GM12878 (cell line): ENCODE data around the gene NUBP1. TPM values are rescaled to one million over a fixed set of nuclear protein-coding genes. Genes with fewer than 3 reads are reported as not detected.
"Not testable (repeated sequence)": the region's sequence is repeated elsewhere in the genome, so short reads cannot be mapped to it uniquely, and the experiment has no call there.

Experiments
- ATAC-seq: fragments of 200-7000 bp; cut with Tn5 transposase; 3 replicates; pipeline ENCODE4 v1.9.1; 2020; ENCODE audit warnings: mild to moderate bottlenecking, moderate library complexity
- BruUV-seq: library from RNA; stranded (reverse); fragments of 400-500 nt; replicated peaks from 2 replicates; lab custom pipeline; 2021; lab: Mats Ljungman, UMichigan
- CTCF ChIA-PET: fragments of 300-600 bp; sonication (Branson Sonifier 250); formaldehyde crosslinking; extraction: SDS; loops from one replicate; lab custom pipeline; 2021; ENCODE audit warnings: inconsistent platforms; lab: Yijun Ruan, JAX
- POLR2A ChIA-PET: fragments of 350-600 bp; formaldehyde crosslinking; extraction: SDS; loops from one replicate; lab custom pipeline; 2021; ENCODE audit warnings: inconsistent platforms; lab: Charles Lee
- RAD21 ChIA-PET: fragments of 300-600 bp; sonication (Branson Sonifier 250); formaldehyde crosslinking; loops from one replicate; lab custom pipeline; 2023; ENCODE audit warnings: antibody characterized with exemption; ENCODE audit not compliant: unreplicated experiment; lab: Charles Lee
- SMC1A ChIA-PET: fragments of 300-600 bp; sonication (Branson Sonifier 250); formaldehyde crosslinking; loops from one replicate; lab custom pipeline; 2023; ENCODE audit not compliant: unreplicated experiment, uncharacterized antibody; lab: Charles Lee
- DNase-seq: peaks from one replicate; pipeline ENCODE4 v3.0.0-alpha.2; 2011; ENCODE audit warnings: low read depth, low spot score
- FAIRE-seq: peaks from 3 replicates; lab custom pipeline; 2011; peaks lifted over from hg19 to GRCh38; lab: Jason Lieb, UNC
- H2AFZ ChIP-seq: 2 replicates; pipeline ENCODE4 v1.6.0; 2011; ENCODE audit warnings: low read depth, low read length, control low read depth; ENCODE audit not compliant: control insufficient read depth
- H3K27ac ChIP-seq: 2 replicates; pipeline ENCODE4 v1.5.1; 2011; ENCODE audit warnings: control low read depth; ENCODE audit not compliant: control insufficient read depth, insufficient read depth
- H3K27me3 ChIP-seq, 2 experiments: replicated peaks in 1 of 2; 2 replicates each; pipeline versions ENCODE4 v1.6.0 to v1.6.1; 2011; ENCODE audit warnings: low read length in 1 of 2; ENCODE audit not compliant: control insufficient read depth in 2 of 2, insufficient read depth in 2 of 2
- H3K36me3 ChIP-seq, 2 experiments: 2 replicates each; pipeline ENCODE4 v1.5.1; 2011; ENCODE audit warnings: low read length in 1 of 2; ENCODE audit not compliant: control insufficient read depth in 2 of 2, insufficient read depth in 2 of 2
- H3K4me1 ChIP-seq: 2 replicates; pipeline ENCODE4 v1.6.1; 2011; ENCODE audit warnings: mild to moderate bottlenecking, low read length, moderate library complexity, mixed read lengths; ENCODE audit not compliant: control insufficient read depth, insufficient read depth
- H3K4me2 ChIP-seq: 2 replicates; pipeline ENCODE4 v1.6.0; 2011; ENCODE audit warnings: control low read depth; ENCODE audit not compliant: control insufficient read depth, insufficient read depth
- H3K4me3 ChIP-seq: fragments of 200-600 bp; sonication (generic); 2 replicates; pipeline ENCODE4 v1.5.1; 2016
- H3K79me2 ChIP-seq: 2 replicates; pipeline ENCODE4 v1.6.0; 2011; ENCODE audit warnings: low read length; ENCODE audit not compliant: control insufficient read depth, insufficient read depth
- H3K9ac ChIP-seq: 2 replicates; pipeline ENCODE4 v1.8.0; 2011; ENCODE audit warnings: low read length, control low read depth, mixed read lengths; ENCODE audit not compliant: control insufficient read depth, insufficient read depth
- H3K9me3 ChIP-seq: replicated peaks from 3 replicates; pipeline ENCODE4 v1.5.1; 2011; ENCODE audit warnings: mild to moderate bottlenecking, low read length; ENCODE audit not compliant: control insufficient read depth, insufficient read depth
- H4K20me1 ChIP-seq: 2 replicates; pipeline ENCODE4 v1.6.0; 2011; ENCODE audit not compliant: control insufficient read depth, insufficient read depth
- CBFB ChIP-seq: IDR thresholded peaks from 2 replicates; pipeline ENCODE4 v1.6.1; 2016; ENCODE audit warnings: antibody characterized with exemption, low read depth
- ETV6 ChIP-seq, 2 experiments: fragments of 450-650 bp in 1 of 2; IDR thresholded peaks in 1 of 2; conservative IDR thresholded peaks in 1 of 2; 2 replicates each; pipeline ENCODE4 v1.6.1; 2014; ENCODE audit warnings: antibody characterized with exemption in 1 of 2, borderline replicate concordance in 1 of 2, low read depth in 1 of 2, mild to moderate bottlenecking in 1 of 2, moderate library complexity in 1 of 2
- HCFC1 ChIP-seq: fragments of 150-350 bp; IDR thresholded peaks from 2 replicates; pipeline ENCODE4 v1.6.1; 2014; ENCODE audit warnings: low read length
- MTA3 ChIP-seq: IDR thresholded peaks from 2 replicates; pipeline ENCODE4 v1.6.1; 2012; ENCODE audit warnings: low read length, inconsistent platforms, borderline replicate concordance
- NR2C1 ChIP-seq: fragments of 450-650 bp; IDR thresholded peaks from 2 replicates; pipeline ENCODE4 v1.6.1; 2017; ENCODE audit warnings: antibody characterized with exemption, mild to moderate bottlenecking, moderate library complexity
- RBBP5 ChIP-seq: fragments of 200-600 bp; sonication (generic); conservative IDR thresholded peaks from 2 replicates; pipeline ENCODE4 v1.6.1; 2016
- ZNF207 ChIP-seq: fragments of 450-650 bp; IDR thresholded peaks from 2 replicates; pipeline ENCODE4 v1.6.1; 2014; ENCODE audit warnings: antibody characterized with exemption, mild to moderate bottlenecking, borderline replicate concordance
- ZNF24 ChIP-seq: fragments of 450-650 bp; IDR thresholded peaks from 2 replicates; pipeline ENCODE4 v1.6.1; 2017; ENCODE audit warnings: antibody characterized with exemption, mild to moderate bottlenecking
- ZNF622 ChIP-seq: fragments of 450-650 bp; IDR thresholded peaks from 2 replicates; pipeline ENCODE4 v1.6.1; 2017; ENCODE audit warnings: mild to moderate bottlenecking, inconsistent platforms
- WGBS: methylation state at CpG from one replicate; pipeline ENCODE4 v1.1.6; 2016; ENCODE audit warnings: low lambda C conversion rate; ENCODE audit not compliant: insufficient replicate concordance, insufficient coverage; ENCODE audit errors: missing lambda C conversion rate; 5-methylcytosine and 5-hydroxymethylcytosine counted together
- in situ Hi-C: fragments of 300-500 bp; cut with MboI; formaldehyde crosslinking; loops from 9 replicates; pipeline ENCODE4 v1.14.3; 2018; ENCODE audit warnings: mixed read lengths
- intact Hi-C: fragments of 100-400 bp; cut with micrococcal nuclease; formaldehyde crosslinking; loops from one replicate; pipeline ENCODE4 v1.14.2; 2022; ENCODE audit not compliant: unreplicated experiment
- polyA plus RNA-seq, 11 experiments: library from polyadenylated mRNA; depleted of rRNA in 4 of 11; unstranded in 6 of 11; stranded (reverse) in 5 of 11; fragments of >200 nt; fragmentation: Nextera tagmentation in 4 of 11; fragmentation: Illumina TruSeq in 1 of 11; extraction: Ambion mirVana in 4 of 11; extraction: Trizol in 1 of 11; gene quantifications; 1 replicate in 1 of 11; 2 replicates in 10 of 11; pipeline versions ENCODE4 v1.2.1 to v1.2.3, GENCODE V29; 2011 to 2016; ENCODE audit warnings: inconsistent platforms in 2 of 11, missing spikeins in 2 of 11, low read depth in 1 of 11
- total RNA-seq, 4 experiments: library from RNA; depleted of rRNA in 3 of 4; stranded (reverse); fragments of >200 nt in 3 of 4; fragmentation: Illumina TruSeq in 1 of 4; extraction: Trizol in 1 of 4; gene quantifications; 2 replicates each; pipeline versions ENCODE4 v1.2.1 to v1.2.3, GENCODE V29; 2013 to 2021
- TF ChIP-seq, protein P1 (sequence below): IDR thresholded peaks from 2 replicates; pipeline ENCODE4 v1.6.1; 2012; ENCODE audit warnings: low read depth, low read length, improper control_type of control experiment
- TF ChIP-seq, protein P2 (sequence below): fragments of 450-650 bp; IDR thresholded peaks from 2 replicates; pipeline ENCODE4 v1.6.1; 2017; ENCODE audit warnings: mild to moderate bottlenecking, moderate library complexity

The NUBP1 gene
- total and polyA plus RNA-seq, 10 of the 15 experiments (the other 5 are each of a cell fraction or from before 2014, with no cell fraction given) = 31.0 to 74.9 (median 58.3) TPM

DNA sequence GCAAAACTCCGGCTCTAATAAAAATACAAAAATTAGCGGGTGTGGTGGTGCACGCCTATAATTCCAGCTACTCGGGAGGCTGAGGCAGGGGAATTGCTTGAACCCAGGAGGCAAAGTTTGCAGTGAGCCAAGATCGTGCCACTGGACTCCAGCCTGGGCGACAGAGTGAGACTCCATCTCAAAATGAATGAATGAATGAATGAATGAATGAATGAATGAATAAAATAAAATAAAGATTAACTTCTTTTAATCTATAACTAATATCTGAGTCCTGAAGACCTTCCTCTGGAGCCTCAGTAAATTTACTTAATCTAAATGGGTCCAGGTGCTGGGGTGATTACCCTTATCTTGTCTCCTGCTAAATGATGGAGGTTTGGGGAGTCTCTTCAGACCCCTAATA lies 36.3 kb downstream of the NUBP1 start:
- H3K4me2 ChIP-seq, H3K27ac ChIP-seq, H2AFZ ChIP-seq, H3K9me3 ChIP-seq, BruUV-seq, H3K79me2 ChIP-seq, intact Hi-C loops, H3K36me3 ChIP-seq, FAIRE-seq, H3K27me3 ChIP-seq, H4K20me1 ChIP-seq, DNase-seq, in situ Hi-C loops, ATAC-seq, H3K9ac ChIP-seq, H3K4me3 ChIP-seq: not testable (repeated sequence)
- peaks cover 26% of the 10 kb centered on the region for H3K4me1 ChIP-seq
- SMC1A ChIA-PET = interaction anchor here (0.6 to 2.8 kb wide), 8 partner anchors 24 to 134 kb away, joined by 3 to 12 read pairs (median 5); no protein-coding TSS in a partner anchor
- RAD21 ChIA-PET = interaction anchor here (1.1 to 3.6 kb wide), 9 partner anchors 19 to 111 kb away, joined by 3 to 15 read pairs (median 4); partner anchors contain the start of genes CIITA and TVP23A
- WGBS = 99% methylated on average over 6 of the region's 6 CpGs
- CTCF ChIA-PET = interaction anchor here (0.7 to 1.7 kb wide), 2 partner anchors 96 to 98 kb away, joined by 3 to 5 read pairs; no protein-coding TSS in a partner anchor
- POLR2A ChIA-PET = interaction anchor here (0.8 to 1.6 kb wide), 4 partner anchors 23 to 112 kb away, joined by 3 to 6 read pairs (median 4); no protein-coding TSS in a partner anchor
- TF ChIP-seq ZNF24 = peak; percentile 97

DNA sequence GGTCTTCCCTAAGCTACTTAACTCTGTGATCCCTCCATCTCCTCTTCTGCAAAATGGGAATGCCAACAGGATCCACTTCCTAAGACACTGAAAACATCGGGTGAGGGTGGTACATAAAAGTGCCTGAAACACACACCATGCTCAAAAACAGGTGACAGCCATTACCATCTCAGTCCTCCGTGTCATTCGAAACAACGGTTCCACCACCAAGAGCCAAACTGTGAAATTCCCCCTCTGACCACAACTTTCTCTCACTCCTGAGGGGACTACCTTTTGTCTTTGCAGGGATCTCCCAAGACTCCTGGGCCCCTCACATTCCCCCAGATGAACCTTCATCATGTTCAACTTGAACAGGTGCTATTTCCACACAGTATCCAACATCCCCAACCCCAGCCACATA lies 37.0 kb downstream of the NUBP1 start:
- peak; percentile 82 for FAIRE-seq
- no peaks in the 10 kb centered on the region for H3K27me3 ChIP-seq
- H3K9me3 ChIP-seq = no peaks in the 10 kb centered on the region
- no peak overlapping the region for H3K4me3 ChIP-seq
- ChIA-PET CTCF (interaction anchor here (1.7 kb wide), 1 partner anchor 95 kb away, joined by 5 read pairs; no protein-coding TSS in a partner anchor), POLR2A (interaction anchor here (0.6 to 1.6 kb wide), 9 partner anchors 9 to 111 kb away, joined by 3 to 6 read pairs (median 5); partner anchors contain the start of gene CIITA), SMC1A (interaction anchor here (1.0 to 2.8 kb wide), 6 partner anchors 26 to 138 kb away, joined by 3 to 12 read pairs (median 5); no protein-coding TSS in a partner anchor), RAD21 (interaction anchor here (1.2 to 3.6 kb wide), 8 partner anchors 18 to 110 kb away, joined by 3 to 15 read pairs (median 4); partner anchors contain the start of gene CIITA)
- no peaks in the 10 kb centered on the region for H4K20me1 ChIP-seq
- H3K4me2 ChIP-seq = peak overlapping the region; percentile 34; the same call in 1 of the 2 replicates
- H2AFZ ChIP-seq = no peak overlapping the region
- no peaks in the 10 kb centered on the region for H3K79me2 ChIP-seq
- in situ Hi-C loops = no loop called here
- peak; percentile 69 for ATAC-seq
- peak; percentile 42 for DNase-seq
- H3K4me1 ChIP-seq = peaks cover 19% of the 10 kb centered on the region
- BruUV-seq = no TSS peak
- intact Hi-C loops = no loop called here
- 0% methylated on average over 4 of the region's 4 CpGs for WGBS
- no peak overlapping the region for H3K9ac ChIP-seq
- no peaks in the 10 kb centered on the region for H3K36me3 ChIP-seq
- 0 out of 2 replicates have a peak overlapping the region, but pooled peaks have one; percentile 20 for H3K27ac ChIP-seq
- peak in 1 of 2 experiments; percentile 57; a peak in 1 of 4 replicates for TF ChIP-seq ETV6 (conservative IDR thresholded peaks at IDR 0.05 in 1 of 2, IDR thresholded peaks at IDR 0.05 in 1 of 2; ENCODE audit: borderline replicate concordance in 1 of 2, low read depth in 1 of 2)
- no peak; the same call in 1 of the 2 replicates for TF ChIP-seq MTA3
- TF ChIP-seq, protein P1, sequence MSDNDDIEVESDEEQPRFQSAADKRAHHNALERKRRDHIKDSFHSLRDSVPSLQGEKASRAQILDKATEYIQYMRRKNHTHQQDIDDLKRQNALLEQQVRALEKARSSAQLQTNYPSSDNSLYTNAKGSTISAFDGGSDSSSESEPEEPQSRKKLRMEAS = no peak
- no peak for TF ChIP-seq ZNF622
- no peak for TF ChIP-seq HCFC1
- TF ChIP-seq RBBP5 = no peak
- no peak for TF ChIP-seq NR2C1
- no peak for TF ChIP-seq ZNF207
- TF ChIP-seq, protein P2, sequence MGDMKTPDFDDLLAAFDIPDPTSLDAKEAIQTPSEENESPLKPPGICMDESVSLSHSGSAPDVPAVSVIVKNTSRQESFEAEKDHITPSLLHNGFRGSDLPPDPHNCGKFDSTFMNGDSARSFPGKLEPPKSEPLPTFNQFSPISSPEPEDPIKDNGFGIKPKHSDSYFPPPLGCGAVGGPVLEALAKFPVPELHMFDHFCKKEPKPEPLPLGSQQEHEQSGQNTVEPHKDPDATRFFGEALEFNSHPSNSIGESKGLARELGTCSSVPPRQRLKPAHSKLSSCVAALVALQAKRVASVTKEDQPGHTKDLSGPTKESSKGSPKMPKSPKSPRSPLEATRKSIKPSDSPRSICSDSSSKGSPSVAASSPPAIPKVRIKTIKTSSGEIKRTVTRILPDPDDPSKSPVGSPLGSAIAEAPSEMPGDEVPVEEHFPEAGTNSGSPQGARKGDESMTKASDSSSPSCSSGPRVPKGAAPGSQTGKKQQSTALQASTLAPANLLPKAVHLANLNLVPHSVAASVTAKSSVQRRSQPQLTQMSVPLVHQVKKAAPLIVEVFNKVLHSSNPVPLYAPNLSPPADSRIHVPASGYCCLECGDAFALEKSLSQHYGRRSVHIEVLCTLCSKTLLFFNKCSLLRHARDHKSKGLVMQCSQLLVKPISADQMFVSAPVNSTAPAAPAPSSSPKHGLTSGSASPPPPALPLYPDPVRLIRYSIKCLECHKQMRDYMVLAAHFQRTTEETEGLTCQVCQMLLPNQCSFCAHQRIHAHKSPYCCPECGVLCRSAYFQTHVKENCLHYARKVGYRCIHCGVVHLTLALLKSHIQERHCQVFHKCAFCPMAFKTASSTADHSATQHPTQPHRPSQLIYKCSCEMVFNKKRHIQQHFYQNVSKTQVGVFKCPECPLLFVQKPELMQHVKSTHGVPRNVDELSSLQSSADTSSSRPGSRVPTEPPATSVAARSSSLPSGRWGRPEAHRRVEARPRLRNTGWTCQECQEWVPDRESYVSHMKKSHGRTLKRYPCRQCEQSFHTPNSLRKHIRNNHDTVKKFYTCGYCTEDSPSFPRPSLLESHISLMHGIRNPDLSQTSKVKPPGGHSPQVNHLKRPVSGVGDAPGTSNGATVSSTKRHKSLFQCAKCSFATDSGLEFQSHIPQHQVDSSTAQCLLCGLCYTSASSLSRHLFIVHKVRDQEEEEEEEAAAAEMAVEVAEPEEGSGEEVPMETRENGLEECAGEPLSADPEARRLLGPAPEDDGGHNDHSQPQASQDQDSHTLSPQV = no peak
- peak; percentile 77 for TF ChIP-seq CBFB
